SK-N-SH (cell line): ENCODE results near the gene SPPL2C. TPM values are rescaled to one million over a fixed set of nuclear protein-coding genes. Genes with fewer than 3 reads are reported as not detected.
A peak's percentile ranks its signal among the peaks of the same experiment; 100 is the strongest.

Experiments
- CTCF ChIA-PET: fragments of 300-600, 350-600 bp; formaldehyde crosslinking; extraction: SDS; loops from one replicate; lab custom pipeline; 2021; lab: Yijun Ruan, JAX
- POLR2A ChIA-PET: fragments of 350-600 bp; sonication (Branson Sonifier 250); formaldehyde crosslinking; extraction: SDS; loops from one replicate; lab custom pipeline; 2020; ENCODE audit warnings: antibody characterized with exemption, inconsistent platforms; lab: Yijun Ruan, JAX
- DNase-seq: peaks from one replicate; pipeline ENCODE4 v3.0.0; 2012
- H2AFZ ChIP-seq: fragments of 200-600 bp; sonication (generic); 2 replicates; pipeline ENCODE4 v1.8.1; 2016; ENCODE audit warnings: antibody characterized with exemption, mild to moderate bottlenecking, low read depth
- H3F3A ChIP-seq: fragments of 200-600 bp; sonication (generic); replicated peaks from 2 replicates; pipeline ENCODE3; 2016; ENCODE audit warnings: antibody characterized with exemption, mild to moderate bottlenecking; ENCODE audit not compliant: insufficient read depth
- H3K27ac ChIP-seq, 2 experiments: fragments of 200-500 bp in 1 of 2; fragments of 200-600 bp in 1 of 2; sonication (Bioruptor generic) in 1 of 2; sonication (generic), shearing (Covaris generic) in 1 of 2; 2 replicates each; pipeline versions ENCODE4 v1.5.1 to v1.6.1; 2014 to 2016; ENCODE audit warnings: low read depth in 2 of 2, inconsistent platforms in 1 of 2, low read length in 1 of 2, mild to moderate bottlenecking in 1 of 2, mixed read lengths in 1 of 2
- H3K27me3 ChIP-seq: fragments of 200-600 bp; sonication (generic), shearing (Covaris generic); 2 replicates; pipeline ENCODE4 v1.6.1; 2016; ENCODE audit warnings: mixed run types; ENCODE audit not compliant: insufficient read depth
- H3K36me3 ChIP-seq, 2 experiments: fragments of 200-500 bp in 1 of 2; fragments of 200-600 bp in 1 of 2; sonication (Bioruptor generic) in 1 of 2; sonication (generic) in 1 of 2; replicated peaks in 1 of 2; 2 replicates each; pipeline versions ENCODE3 to v1.5.1; 2014 to 2016; ENCODE audit warnings: low read length in 1 of 2, mild to moderate bottlenecking in 1 of 2; ENCODE audit not compliant: insufficient read depth in 2 of 2, control insufficient read depth in 1 of 2
- H3K4me1 ChIP-seq, 2 experiments: fragments of 200-500 bp in 1 of 2; fragments of 200-600 bp in 1 of 2; sonication (Bioruptor generic) in 1 of 2; sonication (generic), shearing (Covaris generic) in 1 of 2; 2 replicates each; pipeline versions ENCODE4 v1.5.1 to v1.6.1; 2014 to 2016; ENCODE audit warnings: low read depth in 1 of 2, low read length in 1 of 2, mixed run types in 1 of 2; ENCODE audit not compliant: insufficient read depth in 2 of 2, control insufficient read depth in 1 of 2
- H3K4me2 ChIP-seq: fragments of 200-600 bp; sonication (generic), shearing (Covaris generic); 2 replicates; pipeline ENCODE4 v1.6.1; 2017; ENCODE audit warnings: mixed run types
- H3K4me3 ChIP-seq, 2 experiments: fragments of 200-500 bp in 1 of 2; fragments of 200-600 bp in 1 of 2; sonication (Bioruptor generic) in 1 of 2; sonication (generic), shearing (Covaris generic) in 1 of 2; 2 replicates each; pipeline versions ENCODE4 v1.5.1 to v1.8.1; 2014 to 2016; ENCODE audit warnings: low read depth in 2 of 2, inconsistent platforms in 1 of 2, low read length in 1 of 2, mild to moderate bottlenecking in 1 of 2, mixed read lengths in 1 of 2, moderate library complexity in 1 of 2
- H3K79me2 ChIP-seq: fragments of 200-600 bp; sonication (generic); 2 replicates; pipeline ENCODE4 v1.8.1; 2017; ENCODE audit warnings: mild to moderate bottlenecking; ENCODE audit not compliant: insufficient read depth
- H3K9ac ChIP-seq: fragments of 200-600 bp; sonication (generic); 2 replicates; pipeline ENCODE4 v1.6.1; 2017; ENCODE audit warnings: mixed run types
- H3K9me2 ChIP-seq: fragments of 200-600 bp; sonication (generic); 2 replicates; pipeline ENCODE4 v1.6.1; 2017; ENCODE audit warnings: mixed run types
- H3K9me3 ChIP-seq: fragments of 200-600 bp; sonication (generic); 2 replicates; pipeline ENCODE4 v1.6.1; 2017; ENCODE audit warnings: mixed run types, mild to moderate bottlenecking, moderate library complexity
- H4K20me1 ChIP-seq: fragments of 200-600 bp; sonication (generic); 2 replicates; pipeline ENCODE4 v1.6.1; 2017; ENCODE audit warnings: mild to moderate bottlenecking, mixed run types; ENCODE audit not compliant: insufficient read depth
- CHD2 ChIP-seq: fragments of 150-350 bp; IDR thresholded peaks from 2 replicates; pipeline ENCODE4 v1.6.1; 2018; ENCODE audit warnings: low read length; ENCODE audit not compliant: partially characterized antibody
- CTCF ChIP-seq: fragments of 200-600 bp; sonication (generic); IDR thresholded peaks from 2 replicates; pipeline ENCODE4 v1.6.1; 2017; ENCODE audit warnings: antibody characterized with exemption, mild to moderate bottlenecking, moderate library complexity
- FOSL2 ChIP-seq: IDR thresholded peaks from 2 replicates; pipeline ENCODE4 v1.4.0; 2012; ENCODE audit warnings: low read depth, mild to moderate bottlenecking, moderate library complexity, borderline replicate concordance
- FOXJ3 ChIP-seq: sonication (generic); formaldehyde crosslinking; IDR thresholded peaks from 2 replicates; pipeline ENCODE4 v1.5.1; 2020; ENCODE audit warnings: mild to moderate bottlenecking, missing genetic modification reagents
- GABPA ChIP-seq: IDR thresholded peaks from 2 replicates; pipeline ENCODE4 v1.4.0; 2012; ENCODE audit warnings: low read depth, mild to moderate bottlenecking
- GATA2 ChIP-seq: sonication (generic); formaldehyde crosslinking; IDR thresholded peaks from 2 replicates; pipeline ENCODE4 v1.5.0; 2020; ENCODE audit warnings: mild to moderate bottlenecking, missing genetic modification reagents
- JUND ChIP-seq: IDR thresholded peaks from 2 replicates; pipeline ENCODE4 v1.4.0; 2012
- MEF2A ChIP-seq: IDR thresholded peaks from 2 replicates; pipeline ENCODE4 v1.4.0; 2012; ENCODE audit warnings: low read depth, borderline replicate concordance
- NRF1 ChIP-seq: IDR thresholded peaks from 2 replicates; pipeline ENCODE4 v1.6.1; 2012; ENCODE audit warnings: low read depth, mild to moderate bottlenecking, low read length
- POLR2AphosphoS5 ChIP-seq: IDR thresholded peaks from 2 replicates; pipeline ENCODE4 v1.6.1; 2012; ENCODE audit warnings: low read depth, low read length
- RAD21 ChIP-seq: IDR thresholded peaks from 2 replicates; pipeline ENCODE4 v1.6.1; 2012; ENCODE audit warnings: mild to moderate bottlenecking, low read length
- RCOR1 ChIP-seq: fragments of 150-350 bp; IDR thresholded peaks from 2 replicates; pipeline ENCODE4 v1.6.1; 2017; ENCODE audit warnings: antibody characterized with exemption, low read length
- RFX5 ChIP-seq: IDR thresholded peaks from 2 replicates; pipeline ENCODE4 v1.6.1; 2012; ENCODE audit warnings: mild to moderate bottlenecking, improper control_type of control experiment, low read length
- SMC3 ChIP-seq: IDR thresholded peaks from 2 replicates; pipeline ENCODE4 v1.6.1; 2012; ENCODE audit warnings: low read depth, low read length, improper control_type of control experiment
- TAF1 ChIP-seq: IDR thresholded peaks from 2 replicates; pipeline ENCODE4 v1.6.1; 2012; ENCODE audit warnings: low read depth, mild to moderate bottlenecking, low read length, moderate library complexity, borderline replicate concordance
- YY1 ChIP-seq: IDR thresholded peaks from 2 replicates; pipeline ENCODE4 v1.4.0; 2012; ENCODE audit warnings: low read depth, mild to moderate bottlenecking
- WGBS: methylation state at CpG from one replicate; pipeline ENCODE4 v1.1.6; 2017; ENCODE audit warnings: low lambda C conversion rate; 5-methylcytosine and 5-hydroxymethylcytosine counted together
- polyA plus RNA-seq, 3 experiments: library from polyadenylated mRNA; depleted of rRNA; stranded (reverse); fragments of >200 nt; gene quantifications; 2 replicates each; pipeline ENCODE4 v1.2.3, GENCODE V29; 2012
- TF ChIP-seq, protein P1 (sequence below): fragments of 150-350 bp; IDR thresholded peaks from 2 replicates; pipeline ENCODE4 v1.6.1; 2016; ENCODE audit warnings: mild to moderate bottlenecking, low read depth, low read length
- TF ChIP-seq, protein P2 (sequence below): IDR thresholded peaks from 2 replicates; pipeline ENCODE4; 2012
- TF ChIP-seq, protein P3 (sequence below): IDR thresholded peaks from 2 replicates; pipeline ENCODE4 v1.4.0; 2012; ENCODE audit warnings: low read depth, borderline replicate concordance

SPPL2C gene
- polyA plus RNA-seq, 1 of the 3 experiments (the other 2 are of a cell fraction): not detected

GRCh38 chr17:45893725-45894021, 49.0 kb downstream of the SPPL2C start:
- CTCF ChIA-PET: interaction anchor here (0.6 to 3.9 kb wide), 33 partner anchors 9 to 1321 kb away, joined by 3 to 34 read pairs (median 5); partner anchors contain the start of gene SPPL2C
- TF ChIP-seq RAD21 (no peak), FOXJ3 (no peak), CTCF (no peak), YY1 (no peak)
- TF ChIP-seq, protein P1, sequence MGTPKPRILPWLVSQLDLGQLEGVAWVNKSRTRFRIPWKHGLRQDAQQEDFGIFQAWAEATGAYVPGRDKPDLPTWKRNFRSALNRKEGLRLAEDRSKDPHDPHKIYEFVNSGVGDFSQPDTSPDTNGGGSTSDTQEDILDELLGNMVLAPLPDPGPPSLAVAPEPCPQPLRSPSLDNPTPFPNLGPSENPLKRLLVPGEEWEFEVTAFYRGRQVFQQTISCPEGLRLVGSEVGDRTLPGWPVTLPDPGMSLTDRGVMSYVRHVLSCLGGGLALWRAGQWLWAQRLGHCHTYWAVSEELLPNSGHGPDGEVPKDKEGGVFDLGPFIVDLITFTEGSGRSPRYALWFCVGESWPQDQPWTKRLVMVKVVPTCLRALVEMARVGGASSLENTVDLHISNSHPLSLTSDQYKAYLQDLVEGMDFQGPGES: no peak
- WGBS: 71% methylated on average over 7 of the region's 7 CpGs

DNA sequence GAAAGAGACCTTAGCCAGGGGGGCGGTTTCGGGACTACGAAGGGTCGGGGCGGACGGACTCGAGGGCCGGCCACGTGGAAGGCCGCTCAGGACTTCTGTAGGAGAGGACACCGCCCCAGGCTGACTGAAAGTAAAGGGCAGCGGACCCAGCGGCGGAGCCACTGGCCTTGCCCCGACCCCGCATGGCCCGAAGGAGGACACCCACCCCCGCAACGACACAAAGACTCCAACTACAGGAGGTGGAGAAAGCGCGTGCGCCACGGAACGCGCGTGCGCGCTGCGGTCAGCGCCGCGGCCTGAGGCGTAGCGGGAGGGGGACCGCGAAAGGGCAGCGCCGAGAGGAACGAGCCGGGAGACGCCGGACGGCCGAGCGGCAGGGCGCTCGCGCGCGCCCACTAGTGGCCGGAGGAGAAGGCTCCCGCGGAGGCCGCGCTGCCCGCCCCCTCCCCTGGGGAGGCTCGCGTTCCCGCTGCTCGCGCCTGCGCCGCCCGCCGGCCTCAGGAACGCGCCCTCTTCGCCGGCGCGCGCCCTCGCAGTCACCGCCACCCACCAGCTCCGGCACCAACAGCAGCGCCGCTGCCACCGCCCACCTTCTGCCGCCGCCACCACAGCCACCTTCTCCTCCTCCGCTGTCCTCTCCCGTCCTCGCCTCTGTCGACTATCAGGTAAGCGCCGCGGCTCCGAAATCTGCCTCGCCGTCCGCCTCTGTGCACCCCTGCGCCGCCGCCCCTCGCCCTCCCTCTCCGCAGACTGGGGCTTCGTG, 49.5 kb downstream of the SPPL2C start, which contains the start of gene MAPT:
TSS of gene MAPT (plus strand) at position 533 of the 763 bp plus-strand sequence. CDS start 67,784 bp downstream, outside the sequence.
- Histone ChIP-seq H3K4me1 (peaks cover 0 to 19% of the 10 kb centered on the region in 2 experiments; a peak in 1 of 4 replicates), H3K27ac (peak within 1 kb of the TSS in 1 of 2 experiments; percentile 71; a peak in 1 of 4 replicates), H3K4me3 (peak within 1 kb of the TSS; percentile 77 to 92), H3K27me3 (peaks cover 42% of the 10 kb centered on the region), H3F3A (peaks cover 6% of the 10 kb centered on the region), H2AFZ (peak within 1 kb of the TSS; percentile 99), H3K36me3 (no peaks in the 10 kb centered on the region), H3K9me2 (no peaks in the 10 kb centered on the region), H3K9me3 (no peaks in the 10 kb centered on the region), H3K4me2 (peak within 1 kb of the TSS; percentile 100), H3K79me2 (no peaks in the 10 kb centered on the region), H4K20me1 (no peaks in the 10 kb centered on the region), H3K9ac (peak within 1 kb of the TSS; percentile 42)
- peak; percentile 100 for DNase-seq
- WGBS: 26% methylated on average over 29 of the region's 97 CpGs
- ChIA-PET CTCF (interaction anchor here (0.6 to 3.9 kb wide), 53 partner anchors 9 to 1320 kb away, joined by 3 to 34 read pairs (median 4); partner anchors contain the start of gene SPPL2C), POLR2A (interaction anchor here (0.9 kb wide), 1 partner anchor 10 kb away, joined by 6 read pairs; no protein-coding TSS in a partner anchor)
- TF ChIP-seq RAD21 (peak; percentile 51), NRF1 (peak; percentile 78), FOSL2 (no peak), RFX5 (no peak; the same call in 1 of the 2 replicates), FOXJ3 (no peak), CTCF (peak; percentile 83), JUND (no peak), GABPA (0 out of 2 replicates have a peak, but pooled peaks have one; percentile 26), SMC3 (peak; percentile 43; the same call in 1 of the 2 replicates), POLR2AphosphoS5 (peak; percentile 62; the same call in 1 of the 2 replicates), TAF1 (peak; percentile 47), RCOR1 (peak; percentile 85), GATA2 (no peak), CHD2 (peak; percentile 83), MEF2A (no peak)
- TF ChIP-seq, protein P2, sequence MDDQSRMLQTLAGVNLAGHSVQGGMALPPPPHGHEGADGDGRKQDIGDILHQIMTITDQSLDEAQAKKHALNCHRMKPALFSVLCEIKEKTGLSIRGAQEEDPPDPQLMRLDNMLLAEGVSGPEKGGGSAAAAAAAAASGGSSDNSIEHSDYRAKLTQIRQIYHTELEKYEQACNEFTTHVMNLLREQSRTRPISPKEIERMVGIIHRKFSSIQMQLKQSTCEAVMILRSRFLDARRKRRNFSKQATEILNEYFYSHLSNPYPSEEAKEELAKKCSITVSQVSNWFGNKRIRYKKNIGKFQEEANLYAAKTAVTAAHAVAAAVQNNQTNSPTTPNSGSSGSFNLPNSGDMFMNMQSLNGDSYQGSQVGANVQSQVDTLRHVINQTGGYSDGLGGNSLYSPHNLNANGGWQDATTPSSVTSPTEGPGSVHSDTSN: no peak
- TF ChIP-seq, protein P3, sequence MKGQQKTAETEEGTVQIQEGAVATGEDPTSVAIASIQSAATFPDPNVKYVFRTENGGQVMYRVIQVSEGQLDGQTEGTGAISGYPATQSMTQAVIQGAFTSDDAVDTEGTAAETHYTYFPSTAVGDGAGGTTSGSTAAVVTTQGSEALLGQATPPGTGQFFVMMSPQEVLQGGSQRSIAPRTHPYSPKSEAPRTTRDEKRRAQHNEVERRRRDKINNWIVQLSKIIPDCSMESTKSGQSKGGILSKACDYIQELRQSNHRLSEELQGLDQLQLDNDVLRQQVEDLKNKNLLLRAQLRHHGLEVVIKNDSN: no peak

More at GRCh38 chr17:45893725-45894021, 49.0 kb downstream of the SPPL2C start:
- Histone ChIP-seq H3K79me2 (no peaks in the 10 kb centered on the region), H3K9me2 (no peaks in the 10 kb centered on the region), H2AFZ (peak overlapping the region; percentile 92), H3F3A (peaks cover 6% of the 10 kb centered on the region), H3K27ac (peak overlapping the region in 1 of 2 experiments; percentile 41; a peak in 1 of 4 replicates), H3K9me3 (no peaks in the 10 kb centered on the region), H3K9ac (no peak overlapping the region; the same call in 1 of the 2 replicates), H3K27me3 (peaks cover 37% of the 10 kb centered on the region), H3K36me3 (no peaks in the 10 kb centered on the region), H4K20me1 (no peaks in the 10 kb centered on the region), H3K4me1 (peaks cover 0 to 19% of the 10 kb centered on the region in 2 experiments; a peak in 1 of 4 replicates), H3K4me2 (peak overlapping the region; percentile 100; the same call in 1 of the 2 replicates), H3K4me3 (peak overlapping the region; percentile 77 to 92; a peak in 3 of 4 replicates)
- no peak for DNase-seq
- POLR2A ChIA-PET: interaction anchor here (0.9 kb wide), 1 partner anchor 9 kb away, joined by 6 read pairs; no protein-coding TSS in a partner anchor
